GM21619 (cell line): ENCODE measurements around the gene FLRT2.

Source experiments
- ATAC-seq: cut with Tn5 transposase; IDR thresholded peaks from one replicate; pipeline ENCODE4 v1.9.1; 2021; ENCODE audit not compliant: unreplicated experiment

FLRT2 gene

GRCh38 chr14:85625925-85626585, 96.1 kb downstream of the FLRT2 start:
- no peak for ATAC-seq

GRCh38 chr14:85634205-85634604, 104.3 kb downstream of the FLRT2 start:
- ATAC-seq, result no peak

- ATAC-seq, result no peak
Observed at GRCh38 chr14:85644211-85644610, 114.3 kb downstream of the FLRT2 start.

GRCh38 chr14:85653029-85653428, 123.1 kb downstream of the FLRT2 start:
- no peak for ATAC-seq

- ATAC-seq, result no peak
Observed at GRCh38 chr14:85660243-85660922, 130.4 kb downstream of the FLRT2 start.

GRCh38 chr14:85662096-85662495, 132.2 kb downstream of the FLRT2 start:
- no peak for ATAC-seq

GRCh38 chr14:85663256-85663655, 133.3 kb downstream of the FLRT2 start:
- ATAC-seq, result no peak

- no peak for ATAC-seq
Observed at GRCh38 chr14:85663667-85664066, 133.7 kb downstream of the FLRT2 start.

- no peak for ATAC-seq
Observed at GRCh38 chr14:85675957-85676356, 146.0 kb downstream of the FLRT2 start.

- no peak for ATAC-seq
Observed at GRCh38 chr14:85686908-85687307, 157.0 kb downstream of the FLRT2 start.

GRCh38 chr14:85687456-85687855, 157.5 kb downstream of the FLRT2 start:
- no peak for ATAC-seq

- no peak for ATAC-seq
Observed at GRCh38 chr14:85688006-85688405, 158.1 kb downstream of the FLRT2 start.

- ATAC-seq, result no peak
Observed at GRCh38 chr14:85695300-85695699, 165.4 kb downstream of the FLRT2 start.

GRCh38 chr14:85701116-85701515, 171.2 kb downstream of the FLRT2 start:
- no peak for ATAC-seq

GRCh38 chr14:85701763-85702162, 171.8 kb downstream of the FLRT2 start:
- no peak for ATAC-seq

- ATAC-seq, result no peak
Observed at GRCh38 chr14:85702191-85702590, 172.2 kb downstream of the FLRT2 start.

GRCh38 chr14:85702997-85703396, 173.1 kb downstream of the FLRT2 start:
- no peak for ATAC-seq
